ENCODE results near the gene BTN1A1. TPM values are rescaled to one million over a fixed set of nuclear protein-coding genes. Genes with fewer than 3 reads are reported as not detected.

BTN1A1 gene
- total and polyA plus RNA-seq, 9 of the 15 experiments (the other 6 are each of a cell fraction or from before 2014, with no cell fraction given) = 0.01 to 0.15 (median 0.06) TPM; not detected in 4

- TF ChIP-seq NRF1 (conservative IDR thresholded peaks at IDR 0.05 in 1 of 2, IDR thresholded peaks at IDR 0.05 in 1 of 2) = no peak
- TF ChIP-seq ZNF551 (CRISPR knock-in tag; IDR thresholded peaks at IDR 0.05) = no peak
- no peak for TF ChIP-seq HOXB6 (CRISPR knock-in tag; IDR thresholded peaks at IDR 0.05; ENCODE audit: borderline replicate concordance)
- no peak for TF ChIP-seq TAF9B (IDR thresholded peaks at IDR 0.05; ENCODE audit: partially characterized antibody)
- TF ChIP-seq ZNF41 (CRISPR knock-in tag; conservative IDR thresholded peaks at IDR 0.05) = peak; percentile 65; the same call in 1 of the 2 replicates
- TF ChIP-seq, protein P1, sequence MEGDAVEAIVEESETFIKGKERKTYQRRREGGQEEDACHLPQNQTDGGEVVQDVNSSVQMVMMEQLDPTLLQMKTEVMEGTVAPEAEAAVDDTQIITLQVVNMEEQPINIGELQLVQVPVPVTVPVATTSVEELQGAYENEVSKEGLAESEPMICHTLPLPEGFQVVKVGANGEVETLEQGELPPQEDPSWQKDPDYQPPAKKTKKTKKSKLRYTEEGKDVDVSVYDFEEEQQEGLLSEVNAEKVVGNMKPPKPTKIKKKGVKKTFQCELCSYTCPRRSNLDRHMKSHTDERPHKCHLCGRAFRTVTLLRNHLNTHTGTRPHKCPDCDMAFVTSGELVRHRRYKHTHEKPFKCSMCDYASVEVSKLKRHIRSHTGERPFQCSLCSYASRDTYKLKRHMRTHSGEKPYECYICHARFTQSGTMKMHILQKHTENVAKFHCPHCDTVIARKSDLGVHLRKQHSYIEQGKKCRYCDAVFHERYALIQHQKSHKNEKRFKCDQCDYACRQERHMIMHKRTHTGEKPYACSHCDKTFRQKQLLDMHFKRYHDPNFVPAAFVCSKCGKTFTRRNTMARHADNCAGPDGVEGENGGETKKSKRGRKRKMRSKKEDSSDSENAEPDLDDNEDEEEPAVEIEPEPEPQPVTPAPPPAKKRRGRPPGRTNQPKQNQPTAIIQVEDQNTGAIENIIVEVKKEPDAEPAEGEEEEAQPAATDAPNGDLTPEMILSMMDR (IDR thresholded peaks at IDR 0.05 in 2 of 3, conservative IDR thresholded peaks at IDR 0.05 in 1 of 3; ENCODE audit: insufficient read depth in 2 of 3, low read depth in 1 of 3, low read length in 3 of 3) = peak in 1 of 3 experiments; percentile 9; a peak in 1 of 6 replicates
- TF ChIP-seq ZNF696 (CRISPR knock-in tag; conservative IDR thresholded peaks at IDR 0.05) = no peak
- no peak for TF ChIP-seq PCBP2 (IDR thresholded peaks at IDR 0.05; ENCODE audit: low read depth, low read length, poor library complexity, severe bottlenecking)
- peak; percentile 92 for TF ChIP-seq BDP1 (IDR thresholded peaks at IDR 0.05; ENCODE audit: insufficient read depth, insufficient read length)
- TF ChIP-seq MBD2 (IDR thresholded peaks at IDR 0.05; ENCODE audit: borderline replicate concordance, low read depth) = no peak
- no peak for TF ChIP-seq TAF1 (IDR thresholded peaks at IDR 0.05; ENCODE audit: control insufficient read depth, extremely low read depth, insufficient read depth, low read length, severe bottlenecking)
- TF ChIP-seq FOXJ3 (CRISPR knock-in tag; IDR thresholded peaks at IDR 0.05) = no peak
- TF ChIP-seq ZKSCAN1 (IDR thresholded peaks at IDR 0.05; ENCODE audit: low read depth, low read length) = peak; percentile 80
- TF ChIP-seq ZNF780A (CRISPR knock-in tag; IDR thresholded peaks at IDR 0.05) = no peak
- no peak for TF ChIP-seq SRSF3 (IDR thresholded peaks at IDR 0.05; ENCODE audit: insufficient read depth, low read length)
- TF ChIP-seq, protein P2, sequence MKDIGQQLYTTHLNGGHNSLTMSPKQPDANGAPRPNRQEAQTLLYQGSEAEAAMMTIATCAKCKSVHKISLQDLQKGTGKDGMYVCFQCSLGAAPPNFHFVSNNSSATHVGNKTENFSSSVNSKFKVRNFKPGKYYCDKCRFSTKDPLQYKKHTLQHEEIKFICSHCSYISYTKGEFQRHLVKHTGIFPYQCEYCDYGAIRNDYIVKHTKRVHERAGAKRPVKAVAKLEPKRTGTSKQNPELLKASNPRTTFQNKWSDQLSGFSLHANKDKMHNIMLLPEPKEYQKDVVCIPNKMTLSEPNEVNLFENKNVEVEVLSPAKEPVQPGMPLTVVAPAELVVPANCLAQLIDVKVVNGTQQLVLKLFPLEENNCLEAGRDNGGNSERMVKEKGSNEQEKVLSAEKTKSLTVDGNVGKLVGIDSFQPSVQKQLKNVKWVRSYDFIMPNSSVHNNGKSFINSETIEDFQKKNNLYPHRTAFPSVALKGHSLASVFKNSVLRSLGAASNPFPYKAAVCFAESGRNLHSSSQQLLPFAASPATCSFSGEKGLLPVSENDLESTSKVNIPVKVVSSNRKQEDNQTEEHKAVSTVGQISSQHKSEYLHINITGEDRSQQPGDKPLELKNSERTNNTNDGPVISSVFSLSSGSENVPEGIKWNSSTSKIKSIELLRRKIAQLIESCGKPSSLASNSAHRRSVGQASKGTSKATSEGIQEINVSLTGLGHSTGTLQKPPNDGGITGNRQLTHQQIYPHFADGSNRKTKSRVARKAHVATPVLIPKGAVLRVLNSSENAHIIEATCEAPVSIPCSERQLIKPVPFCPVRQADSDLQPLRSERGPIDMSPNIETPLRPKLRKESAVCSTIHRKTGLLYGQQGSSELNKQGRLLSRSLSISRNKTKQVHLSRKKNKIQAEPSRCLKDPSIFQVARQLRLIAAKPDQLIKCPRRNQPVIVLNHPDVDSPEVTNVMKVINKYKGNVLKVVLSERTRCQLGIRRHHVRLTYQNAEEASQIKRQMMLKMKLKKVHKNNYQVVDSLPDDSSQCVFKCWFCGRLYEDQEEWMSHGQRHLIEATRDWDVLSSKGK (CRISPR knock-in tag; IDR thresholded peaks at IDR 0.05) = no peak
- peak; percentile 89 for TF ChIP-seq MTA1 (IDR thresholded peaks at IDR 0.05; ENCODE audit: borderline replicate concordance)
- no peak for TF ChIP-seq BMI1 (IDR thresholded peaks at IDR 0.05; ENCODE audit: low read length)
- TF ChIP-seq CBX1 (IDR thresholded peaks at IDR 0.05; ENCODE audit: low read depth) = no peak
- TF ChIP-seq CCAR2 (IDR thresholded peaks at IDR 0.05; ENCODE audit: low read depth, low read length) = no peak
- no peak for TF ChIP-seq SMAD2 (IDR thresholded peaks at IDR 0.05; ENCODE audit: low read depth, low read length)
Observed at GRCh38 chr6:26532699-26533531, 32.8 kb downstream of the BTN1A1 start (continued).
